HG03175 (cell line): ENCODE data around the gene TASP1.

Experiments used
- ATAC-seq: cut with Tn5 transposase; IDR thresholded peaks from one replicate; pipeline ENCODE4 v1.9.1; 2021; ENCODE audit warnings: mild to moderate bottlenecking, moderate library complexity; ENCODE audit not compliant: unreplicated experiment

Gene TASP1

DNA sequence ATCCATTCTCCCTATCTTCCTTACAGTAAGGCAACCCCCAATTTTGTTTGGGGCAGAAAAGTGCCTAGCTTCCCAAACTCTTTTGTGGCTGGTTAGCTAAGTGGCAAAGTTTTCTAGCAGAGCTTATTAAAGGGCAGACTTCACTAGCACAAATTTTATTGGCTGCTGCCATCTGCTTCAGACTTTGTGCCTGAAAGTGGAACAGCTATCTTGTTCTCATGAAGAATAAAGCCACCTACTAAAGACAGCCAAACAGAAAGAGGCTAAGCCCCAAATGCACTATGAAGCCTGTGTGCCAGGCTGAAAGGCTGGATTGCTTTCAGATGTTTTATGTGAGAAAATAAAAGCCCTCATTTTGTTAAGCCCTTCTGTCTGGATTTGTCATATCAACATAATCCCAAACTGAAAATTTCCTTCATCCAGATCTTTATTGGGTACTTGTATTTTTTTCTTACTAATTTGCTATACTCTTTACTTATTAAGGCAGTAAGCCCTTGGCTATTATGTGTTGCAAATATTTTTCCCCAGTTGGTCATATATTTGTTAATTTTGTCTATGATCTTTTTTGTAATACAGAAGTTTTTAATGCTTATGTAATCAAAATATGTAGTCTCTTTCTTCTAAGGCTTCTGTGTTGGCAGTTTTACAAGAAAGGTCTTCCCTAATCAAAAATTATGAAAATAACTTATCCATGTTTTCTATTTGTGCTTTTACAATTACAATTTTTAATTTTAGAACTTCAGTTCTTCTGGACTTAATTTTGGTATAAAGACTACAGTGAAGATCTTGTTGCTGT lies 191.1 kb downstream of the TASP1 start:
- ATAC-seq = no peak

DNA sequence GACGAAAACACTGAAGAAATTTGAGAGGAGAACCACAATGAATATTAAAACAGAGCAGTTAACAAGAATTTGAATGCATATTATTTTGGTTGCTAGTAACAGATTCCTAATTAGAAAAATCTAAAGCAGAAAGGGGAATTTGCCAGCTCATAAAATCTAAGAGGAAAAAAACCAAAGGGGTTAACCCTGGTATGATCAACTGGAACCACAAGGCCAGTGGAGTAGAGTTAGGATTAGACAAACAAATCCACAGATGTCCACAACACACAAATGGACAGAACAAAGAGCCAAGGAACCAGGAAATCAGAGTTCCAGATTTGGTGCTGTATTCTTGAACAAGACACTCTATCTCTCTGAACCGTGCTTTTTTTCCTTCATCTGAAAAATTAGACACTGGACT lies 195.0 kb downstream of the TASP1 start:
- no peak for ATAC-seq

DNA sequence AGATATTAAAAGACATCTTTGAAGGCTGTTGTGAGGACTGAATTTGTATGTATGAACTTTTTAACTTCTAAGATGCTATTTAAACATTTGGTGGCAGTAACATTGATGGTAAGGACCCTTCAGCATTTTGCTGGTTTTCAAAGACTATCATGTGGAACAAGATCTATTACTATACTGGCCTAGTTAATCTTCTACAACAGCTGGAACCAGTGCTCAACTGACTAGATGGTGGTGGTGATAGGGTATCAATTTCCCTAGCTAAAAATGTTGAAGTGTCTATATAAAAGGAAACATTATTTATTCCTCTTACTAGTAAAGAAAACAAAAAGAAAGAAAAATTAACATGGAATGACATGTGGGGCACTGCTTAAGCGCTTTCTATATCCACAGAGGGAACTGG lies 195.7 kb downstream of the TASP1 start:
- ATAC-seq = no peak

DNA sequence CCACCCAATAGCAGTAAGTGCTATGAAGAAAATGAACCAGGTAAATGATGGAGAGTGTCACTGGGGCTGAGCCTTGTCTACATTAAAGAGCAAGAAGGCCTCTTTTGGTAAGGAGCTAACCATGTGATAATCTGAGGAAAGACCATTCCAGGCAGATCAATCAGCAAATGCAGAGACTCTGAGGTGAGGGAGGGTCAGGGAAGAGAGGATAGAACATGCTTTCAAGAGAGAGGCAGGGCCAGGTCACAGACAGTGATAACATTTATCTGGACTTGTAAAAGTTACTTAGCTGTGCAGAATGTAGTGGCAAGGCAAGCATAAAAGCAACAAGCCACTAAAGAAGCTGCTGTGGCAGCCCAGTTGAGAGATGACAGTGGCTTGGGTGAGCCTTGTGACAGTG lies 197.3 kb downstream of the TASP1 start:
- no peak for ATAC-seq

DNA sequence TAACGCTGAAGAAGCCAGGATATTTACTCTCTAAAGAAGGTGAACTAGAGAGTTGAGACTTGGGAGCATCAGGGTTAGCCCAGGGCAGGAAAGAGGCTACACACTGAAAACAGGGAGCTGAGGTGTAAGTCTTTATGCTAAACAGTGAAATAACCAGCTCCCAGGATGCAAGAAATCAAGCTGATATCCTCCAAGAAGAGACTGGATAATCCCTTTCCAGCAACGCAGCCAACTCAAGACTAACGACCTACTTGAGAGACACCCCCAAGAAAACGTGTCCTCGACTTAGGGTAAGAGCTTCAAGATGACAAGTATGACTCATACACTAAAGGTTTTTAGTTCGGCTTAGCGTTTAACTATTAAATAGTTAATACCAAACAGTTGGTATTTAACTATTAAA lies 202.2 kb downstream of the TASP1 start:
- no peak for ATAC-seq

DNA sequence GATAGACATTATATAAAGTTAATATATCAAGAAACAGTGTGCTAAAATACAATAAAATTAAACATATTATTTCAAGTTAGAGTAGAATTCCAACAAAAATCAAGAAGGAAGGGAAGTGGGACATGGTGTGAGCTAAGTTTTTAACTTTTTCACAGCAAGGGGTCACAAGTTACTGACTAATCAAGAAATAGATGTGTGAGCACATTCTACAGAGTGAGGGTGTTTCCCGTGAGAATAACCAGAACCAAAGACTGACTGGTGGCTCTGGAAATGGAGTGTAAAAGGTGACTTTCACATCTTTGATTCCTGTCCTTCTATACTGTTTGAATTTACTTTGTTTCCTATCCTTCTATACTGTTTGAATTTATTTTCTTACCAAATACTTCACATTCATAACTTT lies 206.6 kb downstream of the TASP1 start:
- no peak for ATAC-seq

DNA sequence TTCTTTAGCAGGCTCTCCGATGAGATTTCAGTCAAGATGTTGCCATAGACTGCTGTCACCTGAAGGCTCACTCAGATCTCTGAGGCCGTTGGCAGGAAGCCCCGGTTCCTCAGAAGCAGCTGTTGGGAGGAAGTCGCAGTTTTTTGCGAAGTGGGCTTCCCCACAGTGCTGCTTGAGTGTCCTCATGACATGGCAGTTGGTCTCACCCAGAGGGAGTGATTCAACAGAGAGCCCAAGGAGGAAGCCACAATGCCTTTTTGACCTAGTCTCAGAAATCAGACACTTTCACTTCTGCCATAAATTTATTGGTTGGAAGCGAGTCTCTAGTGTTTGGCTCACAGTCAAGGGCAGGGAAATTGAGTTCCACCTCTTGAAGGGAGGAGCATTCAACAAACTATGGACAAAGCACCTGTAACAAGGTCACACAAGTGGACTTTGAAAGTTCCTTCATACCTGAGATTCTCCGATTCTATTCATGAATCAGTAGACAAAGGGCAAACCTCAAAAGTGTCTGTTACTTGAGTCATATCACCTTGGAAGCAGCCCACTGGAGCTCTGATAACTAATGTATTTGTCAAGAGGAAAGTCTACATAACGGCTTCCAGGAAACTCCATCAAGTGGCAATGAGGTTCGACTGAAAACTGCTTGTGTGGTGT lies 208.3 kb downstream of the TASP1 start:
- ATAC-seq = no peak

DNA sequence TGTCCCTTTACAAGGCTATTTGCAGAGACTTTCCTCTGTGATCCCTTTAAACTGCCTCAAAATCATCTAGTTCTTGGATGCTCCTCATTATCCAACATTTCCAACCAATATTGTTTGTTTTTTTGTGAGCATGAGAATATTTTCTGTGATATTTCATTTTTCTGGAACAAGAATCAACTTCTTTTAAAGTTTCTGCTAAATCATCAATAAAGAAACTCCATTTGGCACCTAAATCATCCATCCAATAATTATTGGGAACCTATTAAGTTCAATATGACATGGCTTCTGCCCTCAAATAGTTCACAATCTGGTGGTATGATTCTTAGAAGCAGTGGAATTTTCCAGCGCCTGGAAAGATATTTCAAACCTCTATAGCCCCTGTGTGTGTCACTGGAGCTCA lies 210.0 kb downstream of the TASP1 start:
- no peak for ATAC-seq

DNA sequence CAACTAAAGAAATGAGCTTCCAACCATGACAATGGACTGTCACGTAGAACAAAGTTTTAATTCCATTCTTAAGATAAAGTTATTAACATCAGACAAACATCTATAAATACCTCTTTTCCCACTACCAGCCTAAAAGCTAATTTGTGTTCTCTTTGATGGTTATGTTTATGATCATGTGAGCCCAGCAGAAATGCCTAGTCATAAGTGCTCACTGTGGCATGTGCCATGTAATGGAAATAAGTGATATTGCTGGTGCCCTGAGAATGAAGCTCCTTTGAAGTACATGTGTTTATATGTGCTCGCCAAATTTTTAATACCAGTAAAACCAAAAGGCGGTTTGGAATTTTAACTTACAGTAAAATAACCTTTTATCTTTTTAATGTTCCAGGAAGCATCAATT lies 211.9 kb downstream of the TASP1 start:
- no peak for ATAC-seq

DNA sequence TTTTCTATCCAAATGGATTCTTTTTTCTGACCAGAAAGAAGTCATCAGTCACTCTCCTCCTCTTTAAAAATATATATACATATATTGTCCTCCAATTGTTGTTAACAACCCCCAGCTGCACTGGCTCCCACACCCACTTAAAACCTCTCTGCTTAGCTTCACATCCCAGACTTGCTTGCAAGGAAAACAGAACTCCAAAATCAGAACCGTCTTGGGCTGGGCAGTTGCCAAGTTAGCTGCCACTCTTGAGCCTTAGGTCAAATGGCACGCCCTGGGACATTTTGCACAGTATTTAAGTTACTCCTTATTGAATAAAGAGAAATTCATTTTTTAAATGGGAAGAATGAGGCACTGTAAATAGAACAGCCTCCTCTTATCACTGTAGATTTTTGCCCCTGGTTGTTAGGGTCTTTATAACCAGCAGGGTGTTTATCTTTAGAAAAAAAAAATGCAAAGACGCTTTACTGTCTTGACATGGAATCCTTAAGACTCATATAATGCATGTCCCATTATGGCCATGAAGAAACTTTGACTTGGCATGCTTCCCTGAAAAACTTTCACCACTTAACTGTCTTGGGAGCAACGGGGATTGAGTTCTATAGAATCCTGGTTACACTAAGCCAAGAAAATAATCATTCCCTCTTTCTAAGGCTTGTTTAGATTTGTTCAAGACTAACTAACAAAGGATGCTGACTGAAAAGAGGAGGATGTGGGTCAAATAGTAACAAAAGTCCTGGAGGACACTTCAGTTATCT lies 213.2 kb downstream of the TASP1 start:
- no peak for ATAC-seq

DNA sequence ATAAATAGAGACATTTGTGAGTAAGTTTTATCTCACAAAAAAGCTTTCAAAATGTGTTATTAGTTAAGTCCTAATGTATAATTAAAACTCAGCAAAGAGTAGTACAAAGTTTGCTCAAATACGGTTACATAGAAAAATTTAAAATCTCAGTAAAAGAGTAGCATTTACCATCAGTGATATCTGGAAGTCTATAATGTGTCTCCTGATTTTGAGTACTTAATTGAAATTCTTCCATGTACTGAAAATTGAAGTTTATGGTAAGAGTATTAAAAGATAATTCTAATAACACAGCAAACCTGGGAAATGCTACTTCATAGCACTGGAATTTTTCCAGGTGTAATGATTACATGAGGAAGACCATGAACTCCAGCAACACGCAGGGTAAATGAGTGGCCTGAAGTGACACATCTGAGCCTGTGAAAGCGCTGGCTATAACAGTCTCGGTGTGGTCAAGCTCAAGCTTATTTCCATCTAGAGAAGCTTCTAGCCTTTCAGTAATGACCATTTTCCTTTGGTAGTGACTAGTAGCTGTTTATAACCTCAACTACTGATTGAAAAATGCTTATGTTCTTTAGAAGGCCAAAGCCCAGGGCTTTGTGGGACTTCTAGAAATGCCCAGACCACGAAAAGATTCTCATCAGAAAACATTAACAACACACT lies 214.4 kb downstream of the TASP1 start:
- no peak for ATAC-seq

DNA sequence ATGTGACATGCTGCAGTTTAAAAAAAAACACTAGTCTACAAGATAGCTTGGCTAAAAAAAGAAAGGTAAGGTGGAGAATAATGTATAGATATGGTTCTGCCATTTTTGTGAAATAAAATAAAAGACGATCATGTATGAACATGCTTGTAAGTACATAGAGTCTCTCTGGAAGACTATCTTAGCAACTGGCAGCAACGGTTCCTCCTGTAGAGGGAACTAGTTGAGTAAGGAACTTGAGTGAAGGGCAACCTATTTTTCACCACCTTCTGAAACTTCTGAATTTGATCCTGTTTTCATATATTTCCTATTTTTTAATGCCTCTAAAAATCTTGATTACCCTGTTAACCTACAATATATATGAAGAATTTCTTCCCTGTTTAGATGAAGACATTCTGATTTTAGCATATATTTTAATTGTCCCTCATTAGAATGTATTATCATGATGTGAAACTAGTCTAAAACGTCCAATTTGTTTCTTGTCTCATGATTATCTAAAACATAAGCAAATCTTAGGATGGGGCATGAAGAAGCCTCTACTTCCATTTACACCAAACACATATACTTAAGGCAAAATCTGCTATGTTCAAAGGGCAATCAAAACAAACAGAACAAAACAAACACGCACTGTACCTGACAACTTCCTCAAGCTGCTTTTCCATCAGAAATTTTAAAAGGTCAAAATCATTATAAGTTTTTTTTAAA lies 215.1 kb downstream of the TASP1 start:
- no peak for ATAC-seq

DNA sequence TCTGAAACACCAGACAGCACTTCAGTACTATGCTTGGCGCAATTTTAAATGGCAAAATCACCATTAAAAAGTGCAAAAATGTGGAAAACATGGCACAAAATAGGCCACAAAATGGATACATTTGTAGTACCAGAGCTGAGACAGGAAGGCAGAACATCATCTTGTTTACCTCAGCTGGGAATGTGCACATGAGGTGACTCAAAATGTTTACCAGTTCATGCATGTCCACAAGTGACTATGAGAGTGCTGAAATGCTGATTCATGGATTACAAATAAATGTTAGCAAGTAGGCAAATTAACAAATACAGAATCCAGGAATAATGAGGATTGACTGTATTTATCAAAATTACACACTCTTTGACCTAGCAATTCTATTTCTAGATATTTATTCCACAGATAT lies 216.1 kb downstream of the TASP1 start:
- ATAC-seq = no peak

DNA sequence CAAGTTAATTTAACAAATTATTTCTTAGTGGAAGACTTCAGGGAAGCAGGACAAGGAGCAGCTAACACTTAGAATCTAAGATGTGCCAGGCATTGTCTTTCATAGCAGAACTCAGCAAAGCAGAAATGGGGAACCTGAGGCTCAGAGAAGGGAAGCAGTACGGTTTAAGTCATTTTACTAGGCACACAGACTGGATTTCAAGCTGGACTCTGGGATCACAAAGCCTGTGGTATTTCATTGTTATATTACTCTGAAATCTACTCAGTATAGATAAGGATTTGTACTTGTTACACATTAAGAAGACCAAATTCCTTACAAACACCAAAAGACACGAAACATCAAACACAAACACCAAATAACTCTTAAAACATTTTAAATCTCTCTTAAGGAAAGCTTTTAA lies 218.1 kb downstream of the TASP1 start:
- no peak for ATAC-seq

DNA sequence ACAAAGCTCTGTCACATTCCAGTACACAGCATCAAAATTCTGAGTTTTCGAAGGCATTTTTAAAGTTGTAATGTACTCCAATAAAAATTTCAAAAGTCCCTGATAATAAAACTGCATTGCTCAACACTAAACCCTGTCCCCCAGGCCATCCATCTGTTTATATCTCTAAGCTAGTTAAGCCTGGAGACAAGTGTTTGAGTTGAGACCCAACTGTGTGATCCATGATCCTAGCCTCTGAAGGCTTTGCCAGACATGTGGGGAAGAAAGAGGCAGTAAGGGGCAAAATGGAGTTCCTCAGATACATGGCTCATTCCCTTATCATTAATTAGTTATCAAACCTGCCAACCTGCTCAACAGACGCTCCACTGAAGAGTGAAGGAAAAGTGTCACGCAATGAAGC lies 219.3 kb downstream of the TASP1 start:
- no peak for ATAC-seq

DNA sequence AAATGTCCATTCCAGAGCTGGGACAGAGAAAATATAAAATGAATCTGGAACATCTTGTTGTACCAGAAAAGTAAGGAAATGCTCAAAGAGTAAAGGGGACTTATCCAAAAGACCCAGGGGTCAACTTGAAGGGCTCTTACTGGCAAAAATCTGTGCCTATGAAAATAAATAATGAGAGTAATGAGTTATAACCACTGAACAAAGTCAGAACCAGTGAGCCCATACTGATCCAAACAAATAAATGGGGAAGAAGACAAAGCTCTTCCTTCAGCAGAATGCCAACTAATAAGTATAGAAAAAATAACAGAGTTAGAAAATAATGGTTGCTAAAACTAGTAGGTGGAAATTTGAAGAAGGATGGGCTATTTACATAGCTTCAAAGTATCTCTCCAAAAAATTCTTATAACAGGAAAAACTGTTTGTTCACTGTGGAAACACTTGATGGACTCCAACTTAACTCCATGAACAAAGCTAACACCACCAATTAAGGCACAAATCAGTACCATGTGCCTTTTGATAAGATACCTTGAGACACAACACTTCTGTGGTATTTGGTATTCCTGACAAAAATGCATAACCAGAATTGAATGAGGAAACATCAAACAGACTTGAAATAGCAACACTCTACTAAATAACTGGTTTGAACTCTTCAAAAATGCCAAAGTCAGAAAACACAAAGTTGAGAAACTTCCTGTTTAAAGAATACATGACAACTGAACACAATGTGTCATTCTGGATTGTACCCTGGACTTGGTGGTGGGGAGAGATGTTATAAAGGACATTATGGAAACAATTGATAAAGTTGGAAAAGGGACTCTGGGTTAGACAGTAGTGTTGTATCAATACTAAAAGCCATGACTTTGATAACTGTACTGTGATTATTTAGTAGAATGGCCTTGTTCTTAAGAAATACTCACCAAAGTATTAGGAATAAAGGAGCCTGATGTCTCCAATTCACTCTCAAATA lies 220.2 kb downstream of the TASP1 start:
- ATAC-seq = no peak

DNA sequence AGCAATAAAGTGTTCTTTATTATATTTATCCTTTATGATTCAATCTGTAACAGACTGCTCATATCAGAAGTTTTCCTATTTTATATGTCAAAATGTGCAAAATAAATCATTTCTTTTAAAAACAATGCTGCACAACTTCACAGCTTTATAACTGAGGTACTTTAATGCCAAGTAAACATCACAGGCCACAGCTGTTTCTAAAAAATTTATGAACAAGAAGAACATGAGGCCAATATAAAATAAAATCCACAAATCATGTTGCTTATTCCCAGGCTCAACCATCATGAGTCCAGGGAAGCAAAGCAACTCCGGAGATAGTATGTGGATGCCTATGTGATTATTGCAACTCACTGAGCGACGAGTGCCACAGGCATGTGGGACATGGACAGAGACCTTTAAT lies 222.2 kb downstream of the TASP1 start:
- ATAC-seq = no peak

DNA sequence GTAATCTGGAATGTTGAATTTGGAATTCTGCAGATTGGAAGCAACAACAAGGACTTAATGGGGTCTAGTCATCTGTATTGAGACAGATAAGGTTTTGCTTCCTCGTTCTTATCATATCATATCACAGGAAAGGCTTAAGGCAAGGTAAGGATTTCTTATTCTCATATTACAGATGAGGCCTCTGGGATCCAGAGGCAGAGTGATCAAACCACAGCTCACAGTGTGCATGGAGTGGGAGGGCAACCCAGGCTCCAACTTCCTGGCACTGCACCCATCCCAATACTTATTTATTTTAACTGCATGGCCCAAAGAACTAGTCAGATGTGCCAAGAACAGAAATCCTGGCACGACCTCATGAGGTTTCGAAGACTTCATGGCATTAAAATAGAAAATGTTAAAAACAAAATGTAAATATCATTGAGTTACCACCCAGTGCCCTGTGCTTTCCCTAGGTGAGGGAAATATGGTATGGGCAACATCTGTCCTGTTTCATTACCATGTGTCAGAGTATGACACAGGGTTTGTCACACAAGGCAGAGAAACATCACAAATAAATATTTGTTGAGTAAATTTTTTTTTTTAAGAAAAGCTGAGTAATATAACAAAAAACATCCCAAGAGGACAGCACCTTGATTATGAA lies 225.8 kb downstream of the TASP1 start:
- no peak for ATAC-seq

DNA sequence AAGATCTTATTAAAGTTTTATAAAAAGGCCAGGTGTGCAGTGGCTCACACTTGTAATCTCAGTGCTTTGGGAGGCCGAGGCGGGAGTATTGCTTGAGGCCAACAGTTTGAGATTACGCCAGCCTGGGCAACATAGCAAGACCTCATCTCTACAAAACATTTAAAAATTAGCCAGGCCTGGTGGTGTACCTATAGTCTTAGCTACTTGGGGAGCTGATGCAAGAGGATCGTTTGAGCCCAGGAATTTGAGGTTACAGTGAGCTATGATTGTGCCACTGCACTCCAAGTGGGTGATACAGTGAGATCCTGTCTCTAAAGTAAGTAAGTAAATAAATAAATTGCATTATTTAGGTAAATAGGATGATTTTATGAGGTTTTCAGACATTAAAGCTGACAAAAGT lies 234.4 kb downstream of the TASP1 start:
- ATAC-seq = no peak
